Measurements from ENCODE around the gene SYT2. TPM values are rescaled to one million over a fixed set of nuclear protein-coding genes. Genes with fewer than 3 reads are reported as not detected.

Gene SYT2
- total RNA-seq, 4 donors from 2014 or later: under 0.01 TPM; not detected in 3

DNA sequence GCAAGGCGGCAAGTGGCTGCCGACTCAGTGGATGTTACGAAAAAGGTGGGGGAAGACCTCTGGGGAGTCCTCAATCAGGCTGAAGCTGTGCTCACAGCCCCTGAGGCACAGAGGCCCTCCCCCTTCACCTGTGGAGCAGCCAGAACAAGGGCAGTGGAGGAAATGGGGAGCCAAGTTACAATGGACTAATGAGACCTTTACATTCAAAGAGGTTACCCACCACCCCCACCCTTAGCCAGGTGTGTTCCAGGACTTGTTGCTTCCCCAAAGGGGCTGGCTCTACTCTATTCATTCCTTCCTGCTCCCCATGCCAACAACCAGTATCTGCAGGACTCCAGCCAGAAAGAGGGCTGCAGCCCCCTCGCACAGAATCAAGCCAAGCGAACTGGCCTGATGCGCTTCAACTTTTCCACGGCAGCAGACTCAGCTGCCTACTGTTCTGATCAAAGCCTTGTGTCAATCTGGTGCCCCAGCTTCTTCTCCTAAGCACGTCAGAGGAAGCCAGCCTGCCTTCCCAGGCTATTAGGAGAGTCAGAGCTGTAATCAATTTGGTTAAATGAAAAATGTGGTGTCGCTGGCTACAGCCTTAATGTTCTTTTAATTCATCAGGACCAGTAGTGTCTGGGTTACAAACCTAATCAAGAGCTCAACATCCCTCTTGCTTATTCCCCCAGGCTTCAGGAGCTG, 1.8 kb upstream of the SYT2 start:
- peaks cover 0 to 18% (median 12%) of the 10 kb centered on the region in 4 donors for H3K4me1 ChIP-seq
- no peaks in the 10 kb centered on the region for H3K9me3 ChIP-seq
- no peak overlapping the region for H3K4me3 ChIP-seq
- no peak overlapping the region for H3K27ac ChIP-seq
- 60 to 70% methylated on average over 9 of the region's 9 CpGs for WGBS, 2 donors
- TF ChIP-seq POLR2A (IDR thresholded peaks at IDR 0.05): no peak
- no peak for TF ChIP-seq EP300 (IDR thresholded peaks at IDR 0.05)
- no peak for TF ChIP-seq CTCF (IDR thresholded peaks at IDR 0.05)
- peaks cover 2 to 64% of the 10 kb centered on the region in 2 donors for H3K27me3 ChIP-seq
- no peaks in the 10 kb centered on the region for H3K36me3 ChIP-seq
- no peak for DNase-seq (ENCODE audit: low spot score in 2 of 2)

- no peaks in the 10 kb centered on the region for H3K36me3 ChIP-seq
- TF ChIP-seq CTCF (IDR thresholded peaks at IDR 0.05) (no peak), POLR2A (IDR thresholded peaks at IDR 0.05) (no peak), EP300 (IDR thresholded peaks at IDR 0.05) (no peak)
These were observed 795 bp downstream of the SYT2 start for GRCh38 chr1:202709276-202710041.

DNA sequence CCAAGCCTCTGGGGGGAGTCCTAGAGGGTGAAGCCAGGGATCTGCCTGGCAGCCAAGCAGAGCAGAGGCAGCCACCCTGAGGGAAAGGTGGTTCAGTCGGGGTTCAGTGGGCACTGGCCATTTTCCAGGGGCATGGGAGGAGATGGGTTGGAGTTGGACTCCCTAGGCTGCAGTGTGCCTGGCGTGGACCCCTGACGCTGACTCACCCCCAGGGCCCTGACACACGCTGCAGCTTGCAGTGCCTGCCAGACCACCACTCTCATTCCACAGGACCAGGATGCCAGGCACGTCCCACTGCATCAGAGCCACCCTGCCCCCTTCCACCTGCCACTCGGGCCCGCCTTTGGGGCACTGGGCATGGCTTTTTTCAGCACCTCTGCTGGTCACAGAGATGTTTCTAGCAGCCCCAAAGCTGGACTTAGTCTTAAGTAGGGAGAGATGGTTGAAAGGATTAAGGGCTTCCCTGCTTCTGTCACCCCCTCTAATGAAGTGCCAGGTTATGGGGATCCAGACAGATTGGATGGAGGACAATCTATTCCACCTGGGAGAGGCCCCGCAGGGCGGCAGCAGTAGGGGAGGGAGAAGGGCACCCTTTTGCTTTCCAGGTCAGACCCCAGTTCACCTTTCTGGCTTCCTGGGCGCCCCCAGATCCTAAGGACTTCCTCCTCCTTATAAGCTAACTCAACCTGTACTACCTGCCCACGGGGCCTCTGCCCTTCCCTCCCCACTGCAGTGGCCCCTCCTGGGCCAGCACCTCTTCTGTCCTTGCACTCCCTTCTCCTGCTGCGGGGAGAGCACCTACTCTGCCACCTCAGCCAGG, 1.6 kb downstream of the SYT2 start:
- TF ChIP-seq EP300 (IDR thresholded peaks at IDR 0.05) (no peak), POLR2A (IDR thresholded peaks at IDR 0.05) (no peak), CTCF (IDR thresholded peaks at IDR 0.05) (no peak)
- H3K4me3 ChIP-seq: no peak overlapping the region
- no peak for DNase-seq (ENCODE audit: low spot score in 2 of 2)
- 63 to 68% methylated on average over 12 of the region's 12 CpGs for WGBS, 2 donors
- no peak overlapping the region for H3K27ac ChIP-seq
- H3K9me3 ChIP-seq: no peaks in the 10 kb centered on the region
- H3K27me3 ChIP-seq: peaks cover 2 to 90% of the 10 kb centered on the region in 2 donors
- H3K4me1 ChIP-seq: peaks cover 0 to 18% (median 12%) of the 10 kb centered on the region in 4 donors
- H3K36me3 ChIP-seq: no peaks in the 10 kb centered on the region

More at GRCh38 chr1:202709276-202710041, 795 bp downstream of the SYT2 start:
- Histone ChIP-seq H3K9me3 (no peaks in the 10 kb centered on the region), H3K4me3 (peak overlapping the region in 1 of 4 donors; percentile 37), H3K27ac (no peak overlapping the region), H3K27me3 (peaks cover 2 to 90% of the 10 kb centered on the region in 2 donors), H3K4me1 (peaks cover 0 to 18% (median 12%) of the 10 kb centered on the region in 4 donors)
- no peak for DNase-seq (ENCODE audit: low spot score in 2 of 2)
- 1 to 5% methylated on average over 21 to 34 of the region's 34 CpGs for WGBS, 2 donors

GRCh38 chr1:202706851-202707250, 3.4 kb downstream of the SYT2 start:
- H3K27ac ChIP-seq: no peak overlapping the region
- no peak overlapping the region for H3K4me3 ChIP-seq
- H3K27me3 ChIP-seq: peaks cover 2 to 100% of the 10 kb centered on the region in 2 donors
- peaks cover 0 to 18% (median 12%) of the 10 kb centered on the region in 4 donors for H3K4me1 ChIP-seq
- no peak for TF ChIP-seq POLR2A (IDR thresholded peaks at IDR 0.05)
- TF ChIP-seq CTCF (IDR thresholded peaks at IDR 0.05): no peak
- no peak for TF ChIP-seq EP300 (IDR thresholded peaks at IDR 0.05)
- DNase-seq (ENCODE audit: low spot score in 2 of 2): no peak
- no peaks in the 10 kb centered on the region for H3K9me3 ChIP-seq
- H3K36me3 ChIP-seq: no peaks in the 10 kb centered on the region
- WGBS, 2 donors: 68 to 74% methylated on average over 5 of the region's 5 CpGs
